Body of pancreas (tissue), 4 donors: ENCODE measurements around the gene ASAP2. TPM values are rescaled to one million over a fixed set of nuclear protein-coding genes. Genes with fewer than 3 reads are reported as not detected.

Experiments used
- ATAC-seq: fragments of 150-250 bp; one replicate; pipeline ENCODE4 v1.9.1; 2016
- DNase-seq, 4 donors: peaks; one replicate each; pipeline ENCODE4 v3.0.0-alpha.2; 2019
- H3K27ac ChIP-seq, 4 donors: fragments of 200-600 bp; sonication (generic); 1 replicate in 3 of 4; 2 replicates in 1 of 4; pipeline versions ENCODE4 v1.5.1 to v1.6.1; 2016 to 2019; ENCODE audit warnings: mild to moderate bottlenecking in 1 of 4, mixed read lengths in 1 of 4, moderate library complexity in 1 of 4
- H3K27me3 ChIP-seq, 2 donors: fragments of 200-600 bp; sonication (generic); one replicate each; pipeline ENCODE4 v1.6.0; 2016; ENCODE audit warnings: mild to moderate bottlenecking in 1 of 2
- H3K36me3 ChIP-seq, 2 donors: fragments of 200-600 bp; sonication (generic); replicated peaks in 1 of 2; 2 replicates each; pipeline ENCODE4 v1.5.1; 2016; ENCODE audit warnings: low read depth in 2 of 2; ENCODE audit not compliant: insufficient read depth in 1 of 2
- H3K4me1 ChIP-seq: fragments of 200-600 bp; sonication (generic); one replicate; pipeline ENCODE4 v1.6.0; 2016
- H3K4me3 ChIP-seq, 2 donors: fragments of 200-600 bp; sonication (generic); 1 replicate in 1 of 2; 2 replicates in 1 of 2; pipeline ENCODE4 v1.5.1; 2016 to 2019
- H3K9me3 ChIP-seq, 3 donors: fragments of 200-600 bp; sonication (generic); 1 replicate in 2 of 3; 2 replicates in 1 of 3; pipeline ENCODE4 v1.5.1; 2016
- POLR2A ChIP-seq, 3 donors: fragments of 450-650 bp; IDR thresholded peaks; one replicate each; pipeline ENCODE4 v1.6.1; 2016; ENCODE audit warnings: antibody characterized with exemption in 3 of 3, mild to moderate bottlenecking in 2 of 3
- WGBS, 2 donors: methylation state at CpG; one replicate each; pipeline ENCODE4 v1.1.5; 2017; 5-methylcytosine and 5-hydroxymethylcytosine counted together
- intact Hi-C: fragments of 100-400 bp; cut with DNase I; formaldehyde crosslinking; loops from one replicate; pipeline ENCODE4 v1.15.1; 2023
- total RNA-seq, 2 donors: library from RNA; depleted of rRNA; stranded (reverse); fragments of >200 nt; gene quantifications; one replicate each; pipeline ENCODE4 v1.1.0, GENCODE V29; 2016
- TF ChIP-seq, protein P1 (sequence below), 7 experiments: fragments of 450-650 bp in 4 of 7; fragments of 200-600 bp in 3 of 7; sonication (generic) in 3 of 7; IDR thresholded peaks; one replicate each; pipeline ENCODE4 v1.5.1; 2016 to 2019; ENCODE audit warnings: antibody characterized with exemption in 7 of 7

The ASAP2 gene
- total RNA-seq, 2 donors from 2014 or later: 12.5 to 23.7 TPM

DNA sequence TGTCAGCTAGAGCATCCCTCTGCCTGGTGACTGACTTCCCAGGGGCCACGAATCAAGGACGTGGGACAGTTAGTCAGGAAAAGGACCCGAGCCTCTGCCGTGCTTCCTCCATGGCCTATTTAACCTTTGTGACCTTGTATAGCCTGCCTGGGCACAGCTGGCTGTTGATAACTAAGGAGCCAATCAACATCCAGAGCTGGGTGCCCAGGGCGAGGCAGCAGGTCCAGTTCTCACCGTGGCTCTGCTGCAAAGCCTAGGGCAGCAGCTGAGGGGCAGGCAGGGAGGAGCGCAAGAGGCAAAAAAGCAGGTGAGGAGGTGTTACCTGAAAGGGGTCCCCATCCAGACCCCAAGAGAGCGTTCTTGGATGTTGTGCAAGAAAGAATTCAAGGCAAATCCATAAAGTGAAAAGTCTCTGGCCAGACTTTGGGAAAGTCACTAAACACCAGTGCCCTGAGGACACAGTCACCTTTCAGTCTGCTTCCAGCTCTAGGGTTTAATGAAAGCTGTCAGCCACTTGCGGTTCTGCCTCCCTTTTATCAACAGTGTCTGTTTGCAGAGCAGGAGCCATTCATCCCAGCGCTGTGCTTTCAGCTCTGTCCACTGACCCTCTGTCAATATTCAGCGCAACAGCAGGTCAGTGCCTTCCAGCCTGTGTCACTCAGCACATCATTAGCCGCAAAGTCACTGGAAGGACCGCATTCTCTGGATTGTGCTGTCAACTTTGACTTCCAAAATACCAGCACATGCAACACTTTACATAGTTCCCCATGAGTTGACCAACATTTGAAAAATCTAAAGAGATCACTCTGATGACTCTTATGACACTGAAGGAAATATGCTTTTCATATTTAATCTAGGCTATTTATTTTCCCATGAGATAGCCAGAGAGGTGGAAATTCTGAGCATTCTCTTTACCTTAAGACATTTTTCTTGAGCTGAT is 38.6 kb upstream of the ASAP2 start:
- WGBS, 2 donors: 39 to 56% methylated on average over 9 to 13 of the region's 13 CpGs
- Histone ChIP-seq H3K36me3 (no peaks in the 10 kb centered on the region), H3K9me3 (no peaks in the 10 kb centered on the region), H3K4me3 (no peak overlapping the region), H3K27me3 (no peaks in the 10 kb centered on the region), H3K4me1 (no peaks in the 10 kb centered on the region), H3K27ac (no peak overlapping the region)
- DNase-seq (no peak), ATAC-seq (no peak)
- no peak for TF ChIP-seq POLR2A (IDR thresholded peaks at IDR 0.05)
- TF ChIP-seq, protein P1, sequence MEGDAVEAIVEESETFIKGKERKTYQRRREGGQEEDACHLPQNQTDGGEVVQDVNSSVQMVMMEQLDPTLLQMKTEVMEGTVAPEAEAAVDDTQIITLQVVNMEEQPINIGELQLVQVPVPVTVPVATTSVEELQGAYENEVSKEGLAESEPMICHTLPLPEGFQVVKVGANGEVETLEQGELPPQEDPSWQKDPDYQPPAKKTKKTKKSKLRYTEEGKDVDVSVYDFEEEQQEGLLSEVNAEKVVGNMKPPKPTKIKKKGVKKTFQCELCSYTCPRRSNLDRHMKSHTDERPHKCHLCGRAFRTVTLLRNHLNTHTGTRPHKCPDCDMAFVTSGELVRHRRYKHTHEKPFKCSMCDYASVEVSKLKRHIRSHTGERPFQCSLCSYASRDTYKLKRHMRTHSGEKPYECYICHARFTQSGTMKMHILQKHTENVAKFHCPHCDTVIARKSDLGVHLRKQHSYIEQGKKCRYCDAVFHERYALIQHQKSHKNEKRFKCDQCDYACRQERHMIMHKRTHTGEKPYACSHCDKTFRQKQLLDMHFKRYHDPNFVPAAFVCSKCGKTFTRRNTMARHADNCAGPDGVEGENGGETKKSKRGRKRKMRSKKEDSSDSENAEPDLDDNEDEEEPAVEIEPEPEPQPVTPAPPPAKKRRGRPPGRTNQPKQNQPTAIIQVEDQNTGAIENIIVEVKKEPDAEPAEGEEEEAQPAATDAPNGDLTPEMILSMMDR (IDR thresholded peaks at IDR 0.05): no peak
- intact Hi-C loops: no loop called here

DNA sequence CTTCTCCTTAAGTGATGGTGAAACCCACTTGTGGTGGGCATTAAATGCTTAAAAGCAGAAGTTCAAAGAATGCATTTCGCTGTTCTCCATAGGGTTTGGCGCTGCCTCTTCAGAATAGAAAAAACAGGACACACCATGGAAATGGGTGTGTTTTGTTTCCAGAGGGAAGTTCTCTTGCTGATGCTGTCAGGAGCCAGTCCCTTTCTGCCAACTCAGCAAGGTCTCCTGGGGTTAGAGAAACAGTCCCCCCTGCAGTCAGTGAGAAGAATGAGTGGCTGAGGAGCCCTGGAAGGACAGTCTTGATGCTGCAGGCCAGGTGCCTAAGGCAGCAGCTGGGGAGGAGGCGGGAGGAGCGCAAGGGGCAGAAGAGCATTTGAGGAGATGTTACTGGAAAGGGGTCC is 37.8 kb upstream of the ASAP2 start:
- intact Hi-C loops: no loop called here
- WGBS, 2 donors: 83 to 97% methylated on average over 4 of the region's 4 CpGs
- TF ChIP-seq POLR2A (IDR thresholded peaks at IDR 0.05): no peak
- TF ChIP-seq, protein P1 (IDR thresholded peaks at IDR 0.05): no peak
- Histone ChIP-seq H3K4me1 (no peaks in the 10 kb centered on the region), H3K27me3 (no peaks in the 10 kb centered on the region), H3K36me3 (no peaks in the 10 kb centered on the region), H3K9me3 (no peaks in the 10 kb centered on the region), H3K4me3 (no peak overlapping the region), H3K27ac (no peak overlapping the region)
- DNase-seq (peak in 1 of 4 donors; percentile 17), ATAC-seq (no peak)

DNA sequence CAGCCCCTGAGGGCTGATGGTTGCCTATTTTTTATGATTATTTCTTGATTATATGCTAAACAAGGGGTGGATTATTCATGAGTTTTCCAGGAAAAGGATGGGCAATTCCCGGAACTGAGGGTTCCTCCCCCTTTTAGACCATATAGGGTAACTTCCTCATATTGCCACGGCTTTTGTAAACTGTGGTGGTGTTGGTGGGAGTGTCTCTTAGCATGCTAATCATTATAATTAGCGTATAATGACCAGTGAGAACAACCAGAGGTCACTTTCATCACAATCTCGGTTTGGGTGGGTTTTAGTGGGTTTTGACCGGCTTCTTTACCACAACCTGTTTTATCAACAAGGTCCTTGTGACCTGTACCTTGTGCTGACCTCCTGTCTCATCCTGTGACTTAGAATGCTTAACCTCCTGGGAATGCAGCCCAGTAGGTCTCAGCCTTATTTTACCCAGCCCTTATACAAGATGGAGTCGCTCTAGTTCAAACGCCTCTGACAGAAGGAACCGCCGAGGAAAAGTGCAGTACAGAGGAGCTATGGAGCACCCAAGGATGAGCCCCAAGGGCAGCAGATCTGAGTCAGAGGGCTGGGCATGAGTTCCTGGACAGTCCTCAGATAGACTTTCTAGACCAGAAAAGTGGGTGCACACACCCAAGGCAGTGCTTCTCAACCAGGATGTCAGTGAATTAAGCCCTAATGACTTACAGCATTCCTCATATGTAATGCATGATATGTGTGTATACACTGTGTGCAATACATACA is 37.1 kb upstream of the ASAP2 start:
- Histone ChIP-seq H3K27me3 (no peaks in the 10 kb centered on the region), H3K4me3 (no peak overlapping the region), H3K9me3 (no peaks in the 10 kb centered on the region), H3K4me1 (no peaks in the 10 kb centered on the region), H3K27ac (no peak overlapping the region), H3K36me3 (no peaks in the 10 kb centered on the region)
- no peak for TF ChIP-seq POLR2A (IDR thresholded peaks at IDR 0.05)
- TF ChIP-seq, protein P1 (IDR thresholded peaks at IDR 0.05): no peak
- no peak for DNase-seq
- ATAC-seq: no peak
- WGBS, 2 donors: 74 to 85% methylated on average over 5 to 9 of the region's 9 CpGs
- intact Hi-C loops: loop anchor here (10.0 kb wide), 1 partner anchor 85 kb away; no protein-coding TSS in a partner anchor

DNA sequence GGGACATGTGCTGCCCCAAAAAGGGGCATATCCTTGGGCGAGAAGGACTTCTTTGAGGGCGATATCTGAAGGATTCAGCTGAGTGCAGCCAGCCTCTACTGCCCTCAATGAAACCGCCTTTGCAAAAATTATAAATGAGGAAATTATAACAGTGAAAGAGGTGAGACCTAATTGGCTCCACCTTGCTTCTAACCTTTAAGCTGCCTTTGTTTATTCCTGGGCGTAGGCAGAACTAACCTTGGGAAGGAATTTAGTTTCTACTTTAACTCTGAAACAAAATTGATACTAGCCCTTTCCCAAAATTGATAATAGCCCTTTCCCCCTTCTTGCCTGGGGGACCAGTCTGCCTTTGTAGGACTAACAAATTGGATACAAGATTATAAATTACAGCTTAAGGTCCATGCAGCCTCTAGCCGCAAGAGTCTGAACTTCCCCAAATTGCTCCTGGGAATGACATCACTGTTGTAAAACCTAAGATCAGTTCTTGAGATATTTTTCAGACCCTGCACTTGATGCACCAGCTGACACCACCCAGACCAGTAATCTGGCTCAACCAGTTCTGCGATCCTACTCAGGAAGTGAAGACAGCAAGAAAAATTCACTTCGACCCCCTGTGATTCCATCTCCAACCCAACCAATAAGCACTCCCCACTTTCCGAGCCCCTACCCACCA is 36.0 kb upstream of the ASAP2 start:
- no peaks in the 10 kb centered on the region for H3K27me3 ChIP-seq
- no peaks in the 10 kb centered on the region for H3K4me1 ChIP-seq
- intact Hi-C loops: loop anchor here (10.0 kb wide), 1 partner anchor 84 kb away; no protein-coding TSS in a partner anchor
- H3K27ac ChIP-seq: no peak overlapping the region
- ATAC-seq (no peak), DNase-seq (no peak)
- 57 to 64% methylated on average over 8 of the region's 8 CpGs for WGBS, 2 donors
- H3K9me3 ChIP-seq: no peaks in the 10 kb centered on the region
- TF ChIP-seq, protein P1 (IDR thresholded peaks at IDR 0.05): no peak
- TF ChIP-seq POLR2A (IDR thresholded peaks at IDR 0.05): no peak
- no peak overlapping the region for H3K4me3 ChIP-seq
- no peaks in the 10 kb centered on the region for H3K36me3 ChIP-seq
